Measurements from ENCODE around the gene TMEM184A. TPM values are rescaled to one million over a fixed set of nuclear protein-coding genes. Genes with fewer than 3 reads are reported as not detected.

The TMEM184A gene
- total and polyA plus RNA-seq, 2 of the 8 experiments (the other 6 are each of a cell fraction or from before 2014, with no cell fraction given): 1.8 to 2.1 TPM

DNA sequence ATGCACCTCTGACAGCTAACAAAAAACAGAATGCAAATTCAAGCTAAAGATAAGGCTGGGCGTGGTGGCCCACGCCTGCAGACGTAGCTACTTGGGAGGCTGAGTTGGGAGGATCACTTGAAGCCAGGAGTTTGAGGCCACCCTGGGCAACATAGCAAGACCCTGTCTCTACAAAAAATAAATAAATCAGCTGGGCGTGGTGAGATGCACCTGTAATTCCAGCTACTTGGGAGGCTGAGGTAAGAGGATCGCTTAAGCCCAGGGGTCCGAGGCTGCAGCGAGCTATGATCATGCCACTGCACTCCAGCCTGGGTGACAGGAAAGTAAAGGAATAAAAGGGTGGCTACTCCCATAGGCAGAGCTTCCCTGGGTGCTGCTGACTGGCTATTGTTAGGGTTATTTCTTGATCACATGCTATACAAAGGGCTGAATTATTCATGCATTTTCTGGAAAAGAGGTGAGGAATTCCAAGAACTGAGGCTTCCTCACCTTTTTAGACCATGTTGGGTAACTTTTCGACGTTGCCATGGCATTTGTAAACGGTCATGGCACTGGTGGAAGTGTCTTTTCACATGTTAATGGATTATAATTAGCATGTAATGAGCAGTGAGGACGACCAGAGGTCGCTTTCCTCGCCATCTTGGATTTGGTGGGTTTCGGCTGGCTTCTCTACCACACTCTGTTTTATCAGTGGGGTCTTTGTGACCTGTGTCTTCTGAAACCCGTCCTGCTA is 20.7 kb upstream of the TMEM184A start:
- no peak overlapping the region for H3K56ac ChIP-seq (replicated peaks; ENCODE audit: insufficient read length, low read depth, low read length)
- no peaks in the 10 kb centered on the region for H3K79me2 ChIP-seq (ENCODE audit: control insufficient read depth in 1 of 2, insufficient read depth in 2 of 2, low read length in 2 of 2)
- H3K27ac ChIP-seq (ENCODE audit: low read depth, low read length): peak overlapping the region; percentile 74
- peaks cover 0 to 2% of the 10 kb centered on the region in 2 experiments for H4K20me1 ChIP-seq (replicated peaks in 1 of 2; ENCODE audit: control insufficient read depth in 1 of 2, insufficient read depth in 2 of 2, low read length in 2 of 2)
- H4K91ac ChIP-seq (replicated peaks; ENCODE audit: insufficient read length, low read length): peak overlapping the region; percentile 100
- H2BK20ac ChIP-seq (ENCODE audit: low read length): peak overlapping the region; percentile 100
- 0 out of 4 replicates have a peak, but pooled peaks cover 0 to 3% of the 10 kb centered on the region in 2 experiments for H3K9me3 ChIP-seq (ENCODE audit: insufficient read depth in 2 of 2, low read depth in 1 of 2, low read length in 1 of 2)
- H3K27me3 ChIP-seq (replicated peaks in 1 of 4; ENCODE audit: control insufficient read depth in 3 of 4, extremely low read depth in 1 of 4, insufficient read depth in 3 of 4, low read length in 3 of 4): no peaks in the 10 kb centered on the region
- peak overlapping the region; percentile 70 for H4K5ac ChIP-seq (ENCODE audit: insufficient read length, low read depth, low read length)
- peak overlapping the region; percentile 94 for H3K4ac ChIP-seq (replicated peaks; ENCODE audit: insufficient read length, low read depth, low read length)
- H4K8ac ChIP-seq (ENCODE audit: extremely low read depth, insufficient read depth, low read length): no peak overlapping the region; the same call in 1 of the 2 replicates
- peak overlapping the region; percentile 6 to 52; a peak in 3 of 4 replicates for H3K4me2 ChIP-seq (ENCODE audit: insufficient read depth in 1 of 2, low read depth in 2 of 2, low read length in 2 of 2)
- H3K18ac ChIP-seq (ENCODE audit: extremely low read depth, low read length): peak overlapping the region; percentile 15; the same call in 1 of the 2 replicates
- no peaks in the 10 kb centered on the region for H3K36me3 ChIP-seq (ENCODE audit: control insufficient read depth in 2 of 4, insufficient read depth in 4 of 4, low read length in 3 of 4)
- peak overlapping the region in 1 of 4 experiments; percentile 9; a peak in 1 of 8 replicates for H3K4me3 ChIP-seq (ENCODE audit: extremely low read depth in 1 of 4, insufficient read depth in 2 of 4, low read depth in 3 of 4, low read length in 4 of 4)
- FAIRE-seq: peak; percentile 93
- H3K9ac ChIP-seq (replicated peaks in 1 of 4; ENCODE audit: extremely low read depth in 1 of 4, low read depth in 3 of 4, low read length in 3 of 4): no peak overlapping the region
- H3K23ac ChIP-seq (ENCODE audit: insufficient read length): no peak overlapping the region
- CTCF ChIA-PET (ENCODE audit: partially characterized antibody): interaction anchor here (0.9 to 1.3 kb wide), 7 partner anchors 12 to 225 kb away, joined by 3 to 5 read pairs (median 3); no protein-coding TSS in a partner anchor
- no peak overlapping the region for H2BK15ac ChIP-seq (ENCODE audit: low read length)
- DNase-seq (ENCODE audit: low read depth in 1 of 2, low spot score in 2 of 2): peak in 1 of 2 experiments; percentile 79
- no peaks in the 10 kb centered on the region for H3K79me1 ChIP-seq (ENCODE audit: low read depth, low read length)
- peak overlapping the region; percentile 100 for H2BK120ac ChIP-seq (replicated peaks; ENCODE audit: low read depth, low read length)
- H3K14ac ChIP-seq (ENCODE audit: insufficient read length): no peak overlapping the region
- peak overlapping the region; percentile 99 for H2BK5ac ChIP-seq (ENCODE audit: low read depth, low read length)
- POLR2A ChIA-PET (ENCODE audit: partially characterized antibody): interaction anchor here (0.7 to 1.5 kb wide), 9 partner anchors 9 to 173 kb away, joined by 3 to 8 read pairs (median 3); partner anchors contain the start of gene TMEM184A
- no peak overlapping the region for H2AFZ ChIP-seq (ENCODE audit: low read length)
- H2AK5ac ChIP-seq (ENCODE audit: low read depth, low read length): peak overlapping the region; percentile 100
- H2BK12ac ChIP-seq (ENCODE audit: low read depth, low read length): peak overlapping the region; percentile 100
- peaks cover 14% of the 10 kb centered on the region; the same call in 1 of the 2 replicates for H3K23me2 ChIP-seq (ENCODE audit: low read depth, low read length)
- H3K4me1 ChIP-seq (replicated peaks in 1 of 4; ENCODE audit: control insufficient read depth in 3 of 4, insufficient read depth in 4 of 4, low read length in 3 of 4): peaks cover 12 to 20% (median 13%) of the 10 kb centered on the region in 4 experiments
- 31% methylated on average over 15 of the region's 15 CpGs; no CpG with 5 or more reads in 1 of the 2 experiments for WGBS, 2 experiments (ENCODE audit: extremely low coverage in 1 of 2, insufficient coverage in 1 of 2, insufficient read length in 1 of 2, insufficient replicate concordance in 2 of 2, low coverage in 1 of 2, low lambda C conversion rate in 2 of 2, missing lambda C conversion rate in 1 of 2)
- TF ChIP-seq SP4 (IDR thresholded peaks at IDR 0.05; ENCODE audit: low read length): no peak
- TF ChIP-seq, protein P1, sequence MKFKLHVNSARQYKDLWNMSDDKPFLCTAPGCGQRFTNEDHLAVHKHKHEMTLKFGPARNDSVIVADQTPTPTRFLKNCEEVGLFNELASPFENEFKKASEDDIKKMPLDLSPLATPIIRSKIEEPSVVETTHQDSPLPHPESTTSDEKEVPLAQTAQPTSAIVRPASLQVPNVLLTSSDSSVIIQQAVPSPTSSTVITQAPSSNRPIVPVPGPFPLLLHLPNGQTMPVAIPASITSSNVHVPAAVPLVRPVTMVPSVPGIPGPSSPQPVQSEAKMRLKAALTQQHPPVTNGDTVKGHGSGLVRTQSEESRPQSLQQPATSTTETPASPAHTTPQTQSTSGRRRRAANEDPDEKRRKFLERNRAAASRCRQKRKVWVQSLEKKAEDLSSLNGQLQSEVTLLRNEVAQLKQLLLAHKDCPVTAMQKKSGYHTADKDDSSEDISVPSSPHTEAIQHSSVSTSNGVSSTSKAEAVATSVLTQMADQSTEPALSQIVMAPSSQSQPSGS (IDR thresholded peaks at IDR 0.05; ENCODE audit: low read length): peak; percentile 77; the same call in 1 of the 2 replicates
- TF ChIP-seq ASH2L (IDR thresholded peaks at IDR 0.05; ENCODE audit: low read length): peak; percentile 32
- no peak for TF ChIP-seq PHF8 (conservative IDR thresholded peaks at IDR 0.05; ENCODE audit: low read depth, low read length)
- peak; percentile 95 for TF ChIP-seq KDM1A (IDR thresholded peaks at IDR 0.05; ENCODE audit: borderline replicate concordance, low read length)
- TF ChIP-seq SIRT6 (IDR thresholded peaks at IDR 0.05; ENCODE audit: low read length): no peak
- no peak for TF ChIP-seq RFX5 (IDR thresholded peaks at IDR 0.05; ENCODE audit: borderline replicate concordance, low read depth, low read length)
- no peak for TF ChIP-seq JUND (IDR thresholded peaks at IDR 0.05; ENCODE audit: low read length)
- peak in 1 of 2 experiments; percentile 84; a peak in 1 of 3 replicates for TF ChIP-seq EP300 (IDR thresholded peaks at IDR 0.05; ENCODE audit: borderline replicate concordance in 1 of 2, low read depth in 2 of 2, low read length in 2 of 2)
- TF ChIP-seq SP1 (IDR thresholded peaks at IDR 0.05; ENCODE audit: low read depth, low read length): peak; percentile 77; the same call in 1 of the 2 replicates
